Colonic mucosa (tissue), 4 donors: ENCODE measurements around the gene TMEM190. TPM values are rescaled to one million over a fixed set of nuclear protein-coding genes. Genes with fewer than 3 reads are reported as not detected.
"Not testable (repeated sequence)": the region's sequence is repeated elsewhere in the genome, so short reads cannot be mapped to it uniquely, and the experiment has no call there.

ENCODE experiments used
- DNase-seq: peaks from one replicate; pipeline ENCODE4 v3.0.0-alpha.2; 2020
- H3K27ac ChIP-seq: fragments of 200-600 bp; one replicate; pipeline ENCODE4 v1.8.0; 2021
- H3K27me3 ChIP-seq: fragments of 200-600 bp; one replicate; pipeline ENCODE4 v1.8.0; 2021
- H3K36me3 ChIP-seq: fragments of 200-600 bp; one replicate; pipeline ENCODE4 v1.8.0; 2021
- H3K4me1 ChIP-seq: fragments of 200-600 bp; one replicate; pipeline ENCODE4 v1.8.0; 2021; ENCODE audit warnings: mild to moderate bottlenecking
- H3K4me3 ChIP-seq: fragments of 200-600 bp; one replicate; pipeline ENCODE4 v1.8.0; 2021
- H3K9ac ChIP-seq, 2 donors: one replicate each; pipeline ENCODE4 v1.7.0; 2013; ENCODE audit warnings: control low read depth in 2 of 2, low read depth in 2 of 2, low read length in 2 of 2
- H3K9me3 ChIP-seq: fragments of 200-600 bp; one replicate; pipeline ENCODE4 v1.8.0; 2021
- CTCF ChIP-seq: fragments of 200-600 bp; IDR thresholded peaks from one replicate; pipeline ENCODE4 v1.8.0; 2022; ENCODE audit warnings: antibody characterized with exemption, mild to moderate bottlenecking
- intact Hi-C: fragments of 100-400 bp; cut with DNase I; formaldehyde crosslinking; loops from one replicate; pipeline ENCODE4 v1.14.1; 2022
- total RNA-seq, 2 donors: library from RNA; stranded (reverse); fragmentation: NEBNext Ultra II Directional in 1 of 2; extraction: Animal tissue kit (Norgen Biotek cat#: 25700) in 1 of 2; gene quantifications; one replicate each; pipeline ENCODE4 v1.2.1, GENCODE V29; 2021
- donor health status: healthy.
- donor health status: DM: no; HTN: no; CAD: no.
- donor health status: DM: no; HTN: no; CAD: no.

Gene TMEM190
- total RNA-seq, 2 donors from 2014 or later, result not detected

GRCh38 chr19:55405638-55406037 lies 29.0 kb downstream of the TMEM190 start:
- TF ChIP-seq CTCF, result no peak
- DNase-seq, result no peak
- H3K9ac ChIP-seq, result no peak overlapping the region
- H3K36me3 ChIP-seq, result peaks cover 16% of the 10 kb centered on the region
- peaks cover 6% of the 10 kb centered on the region for H3K4me1 ChIP-seq
- intact Hi-C loops, result no loop called here
- H3K4me3 ChIP-seq, result no peak overlapping the region
- no peak overlapping the region for H3K27ac ChIP-seq
- H3K27me3 ChIP-seq, result no peaks in the 10 kb centered on the region
- no peaks in the 10 kb centered on the region for H3K9me3 ChIP-seq

DNA sequence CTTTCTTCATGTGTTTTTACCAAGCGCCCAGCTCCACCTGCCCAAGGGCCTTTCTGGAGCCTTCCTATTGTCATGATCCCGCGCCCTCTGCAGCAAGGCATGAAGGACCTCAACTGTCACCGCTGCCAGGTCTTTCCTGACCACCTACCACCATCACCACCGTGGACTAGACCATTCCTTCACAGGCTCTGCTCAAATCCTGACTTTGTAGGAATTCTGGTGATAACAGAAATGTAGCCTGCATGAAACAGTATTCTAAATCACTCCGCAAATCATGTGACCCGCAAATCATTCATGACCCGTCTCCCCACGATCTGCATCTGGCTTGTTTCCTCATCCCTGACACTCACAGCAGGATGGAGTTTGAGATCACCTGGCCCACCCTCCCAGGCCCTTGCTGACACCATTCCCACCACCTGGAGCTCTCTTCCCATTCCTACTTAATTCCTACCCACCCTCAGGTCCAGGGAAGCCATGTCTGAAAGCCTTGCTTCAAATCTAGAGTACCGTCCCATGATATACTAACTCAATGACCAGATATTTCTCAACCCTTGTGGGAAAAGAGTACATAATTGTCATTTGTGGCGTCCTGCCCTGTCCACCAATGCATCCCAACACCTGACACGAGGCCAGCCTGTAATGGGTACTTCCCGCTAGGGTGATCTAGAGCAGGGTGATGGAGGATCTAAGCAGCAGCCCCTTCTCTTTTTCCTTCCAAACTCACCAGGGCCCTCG lies 29.6 kb downstream of the TMEM190 start:
- H3K4me1 ChIP-seq, result peaks cover 6% of the 10 kb centered on the region
- no peak overlapping the region for H3K27ac ChIP-seq
- H3K9me3 ChIP-seq, result no peaks in the 10 kb centered on the region
- peak overlapping the region; percentile 97 for H3K4me3 ChIP-seq
- no peaks in the 10 kb centered on the region for H3K27me3 ChIP-seq
- intact Hi-C loops, result no loop called here
- no peak for TF ChIP-seq CTCF
- H3K9ac ChIP-seq, result peak overlapping the region; percentile 44 to 81
- H3K36me3 ChIP-seq, result peaks cover 16% of the 10 kb centered on the region
- no peak for DNase-seq

DNA sequence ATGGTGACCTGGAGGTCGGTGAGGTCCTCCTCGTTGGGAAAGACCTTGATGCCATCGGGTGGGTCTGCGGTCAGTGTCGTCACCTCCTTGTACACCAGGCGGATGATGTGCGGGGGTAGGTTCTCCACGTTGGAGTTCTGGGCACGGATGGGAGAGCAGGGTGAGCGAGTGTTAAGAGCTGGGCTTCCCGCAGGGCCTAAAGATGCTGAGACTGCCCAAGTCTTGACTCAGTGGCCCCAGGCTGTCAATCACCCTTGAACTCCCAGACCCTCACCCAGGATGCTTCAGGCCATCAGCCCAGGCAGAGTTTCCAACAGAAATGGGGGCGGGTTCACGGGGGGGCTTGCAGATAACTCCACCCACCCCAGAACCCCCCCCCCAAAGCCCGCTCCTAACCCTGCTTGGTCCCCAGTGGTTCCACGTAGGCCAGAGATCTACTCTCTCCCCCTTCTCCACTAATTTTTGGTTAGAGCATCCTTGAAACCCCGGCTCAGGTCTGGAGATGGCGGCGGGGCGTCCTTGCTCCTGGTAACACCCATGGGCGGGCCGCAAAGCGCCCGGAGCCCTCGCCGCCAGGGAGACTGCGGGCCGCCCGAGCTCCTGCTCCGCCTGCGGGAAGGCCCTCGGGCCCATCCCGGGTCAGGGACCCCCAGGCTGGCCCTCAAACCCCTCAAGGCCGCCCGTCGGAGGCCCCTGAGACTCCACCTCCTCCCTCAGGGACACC lies 30.4 kb downstream of the TMEM190 start:
- Histone ChIP-seq H3K4me1 (peaks cover 6% of the 10 kb centered on the region), H3K9me3 (no peaks in the 10 kb centered on the region), H3K9ac (peak overlapping the region; percentile 81 to 97), H3K4me3 (peak overlapping the region; percentile 97), H3K27me3 (no peaks in the 10 kb centered on the region), H3K27ac (peak overlapping the region; percentile 92), H3K36me3 (peaks cover 12% of the 10 kb centered on the region)
- intact Hi-C loops, result no loop called here
- TF ChIP-seq CTCF, result no peak
- DNase-seq, result no peak

DNA sequence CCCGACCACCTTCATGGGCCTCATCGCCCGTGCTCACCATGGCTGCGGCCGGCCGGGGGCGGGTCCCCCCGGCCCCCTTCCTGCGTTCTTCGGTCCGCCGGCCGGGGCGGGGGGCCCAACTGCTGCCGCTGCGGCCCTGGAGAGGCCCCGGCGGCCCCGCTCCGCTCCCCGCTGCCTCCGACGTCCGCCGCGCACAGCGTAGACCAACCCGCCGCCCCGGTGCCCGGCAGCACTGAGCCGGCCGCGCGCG lies 30.8 kb downstream of the TMEM190 start, which contains the start of gene UBE2S:
Gene UBE2S, minus strand, starts transcription at position 239 of the 250 bp plus-strand sequence. Its CDS starts 199 bp downstream, at position 40.
- not testable (repeated sequence) for H3K27me3 ChIP-seq

DNA sequence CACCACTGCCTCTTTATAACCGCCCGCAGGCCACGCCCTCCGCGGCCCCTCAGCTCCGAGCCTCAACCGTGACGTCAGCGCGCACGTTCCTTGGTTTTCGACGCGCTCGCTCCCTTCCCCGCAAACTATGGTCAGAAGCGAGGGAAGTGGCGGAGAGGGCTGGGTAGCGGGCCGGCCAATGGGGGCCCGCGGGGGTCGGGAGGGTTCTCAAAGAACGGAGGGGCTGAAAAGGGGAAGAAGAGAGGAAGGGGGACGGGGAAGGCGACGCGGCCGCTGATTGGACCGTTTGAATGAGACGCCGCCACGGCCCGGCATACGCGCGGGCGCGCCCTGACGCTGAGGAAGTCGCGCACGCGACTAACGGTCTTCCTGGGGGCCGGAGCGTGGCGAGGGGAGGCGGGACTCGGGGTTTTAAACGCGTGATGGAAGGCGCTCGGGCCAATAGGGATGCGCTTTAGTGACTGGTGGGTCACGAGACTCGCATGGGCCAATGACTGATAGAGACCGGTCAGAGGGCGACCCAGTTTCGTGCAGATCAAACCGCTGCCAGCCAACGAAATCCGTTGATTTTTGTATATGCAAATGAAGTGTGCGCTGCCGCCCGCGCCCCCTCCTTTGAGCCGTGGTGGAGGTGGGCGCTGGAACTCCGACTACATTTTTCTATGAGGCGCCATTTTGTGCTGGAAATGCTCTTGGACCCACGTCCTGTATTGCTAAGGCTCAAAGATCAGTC lies 31.3 kb downstream of the TMEM190 start:
- intact Hi-C loops, result no loop called here
- DNase-seq, result peak; percentile 98

More for the DNA sequence above, 30.8 kb downstream of the TMEM190 start, which contains the start of gene UBE2S:
- intact Hi-C loops, H3K36me3 ChIP-seq, H3K9me3 ChIP-seq, H3K4me1 ChIP-seq, DNase-seq: not testable (repeated sequence)
- Histone ChIP-seq H3K27ac (peak within 1 kb of the TSS; percentile 92), H3K9ac (peak within 1 kb of the TSS; percentile 81 to 97), H3K4me3 (peak within 1 kb of the TSS; percentile 97)

More for the DNA sequence above, 31.3 kb downstream of the TMEM190 start:
- Histone ChIP-seq H3K9ac (peak overlapping the region; percentile 81 to 97), H3K36me3 (peaks cover 3% of the 10 kb centered on the region), H3K9me3 (no peaks in the 10 kb centered on the region), H3K4me1 (peaks cover 6% of the 10 kb centered on the region), H3K27ac (peak overlapping the region; percentile 92), H3K4me3 (peak overlapping the region; percentile 97), H3K27me3 (no peaks in the 10 kb centered on the region)
- no peak for TF ChIP-seq CTCF
